ENCODE data around the gene AKR1C3. TPM values are rescaled to one million over a fixed set of nuclear protein-coding genes. Genes with fewer than 3 reads are reported as not detected.
"Not testable (repeated sequence)": the region's sequence is repeated elsewhere in the genome, so short reads cannot be mapped to it uniquely, and the experiment has no call there.

AKR1C3 gene
- polyA plus RNA-seq (2011; rRNA removed), result 0.26 and 0.43 TPM in 2 replicates
- 0.43 and 1.1 TPM in 2 replicates for polyA minus RNA-seq (2011; rRNA and poly(A)+ RNA removed)

DNA sequence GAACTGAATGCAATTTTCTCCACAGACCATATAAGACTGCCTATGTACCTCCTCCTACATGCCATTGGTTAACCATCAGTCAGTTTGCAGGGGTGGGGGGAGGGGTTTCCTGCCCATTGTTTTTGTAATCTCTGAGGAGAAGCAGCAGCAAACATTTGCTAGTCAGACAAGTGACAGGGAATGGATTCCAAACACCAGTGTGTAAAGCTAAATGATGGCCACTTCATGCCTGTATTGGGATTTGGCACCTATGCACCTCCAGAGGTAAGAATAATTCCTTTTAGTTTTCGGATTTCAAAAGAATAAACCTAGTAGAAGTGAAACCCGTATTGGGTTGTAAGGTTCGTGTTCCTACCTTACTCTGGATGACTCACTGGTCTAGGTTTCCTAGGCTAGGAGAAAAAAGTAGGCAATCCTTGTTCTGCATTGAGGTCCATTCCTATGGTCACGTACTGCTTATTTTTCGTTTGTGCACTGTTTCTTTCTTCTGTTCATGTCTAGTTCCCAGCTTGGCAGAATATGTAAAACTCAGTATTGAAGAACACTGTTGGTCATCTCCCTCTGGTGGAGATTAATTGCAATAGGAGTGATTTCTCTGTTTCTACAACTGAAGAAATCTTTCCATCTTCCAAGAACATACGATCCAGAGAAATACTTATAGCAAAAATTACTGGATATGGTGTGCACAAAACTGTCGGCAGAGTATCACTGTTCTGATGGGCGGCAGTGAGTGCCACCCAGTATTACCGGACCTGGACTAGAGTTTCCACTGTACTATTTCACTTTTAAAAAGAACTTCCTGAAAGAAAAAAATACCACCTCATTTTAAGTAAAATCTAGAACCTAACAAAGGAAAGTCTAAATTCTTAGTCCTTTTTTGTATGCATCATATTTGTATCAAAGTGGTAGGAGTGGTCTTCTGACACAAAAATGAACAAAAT is at the start of gene AKR1C3:
TSS of gene AKR1C3 (plus strand) at position 150 of the 941 bp plus-strand sequence. CDS start at position 181, 31 bp downstream.
- CTCF ChIA-PET, result interaction anchor here (0.6 to 14.6 kb wide), 8 partner anchors 17 to 289 kb away, joined by 3 to 172 read pairs (median 3); no protein-coding TSS in a partner anchor
- Histone ChIP-seq H3K4me3 (ENCODE audit: low read depth, low read length) (0 out of 2 replicates have a peak within 1 kb of the TSS, but pooled peaks have one; percentile 16), H3K27me3 (ENCODE audit: control insufficient read depth, insufficient read depth, low read length) (no peaks in the 10 kb centered on the region), H3K36me3 (ENCODE audit: control insufficient read depth, insufficient read depth, low read length) (no peaks in the 10 kb centered on the region)
- POLR2A ChIA-PET, result no interaction called here
- TF ChIP-seq CTCF (IDR thresholded peaks at IDR 0.05; ENCODE audit: insufficient read depth, low read depth, low read length), result peak; percentile 59
- DNase-seq (ENCODE audit: low read depth), result no peak

DNA sequence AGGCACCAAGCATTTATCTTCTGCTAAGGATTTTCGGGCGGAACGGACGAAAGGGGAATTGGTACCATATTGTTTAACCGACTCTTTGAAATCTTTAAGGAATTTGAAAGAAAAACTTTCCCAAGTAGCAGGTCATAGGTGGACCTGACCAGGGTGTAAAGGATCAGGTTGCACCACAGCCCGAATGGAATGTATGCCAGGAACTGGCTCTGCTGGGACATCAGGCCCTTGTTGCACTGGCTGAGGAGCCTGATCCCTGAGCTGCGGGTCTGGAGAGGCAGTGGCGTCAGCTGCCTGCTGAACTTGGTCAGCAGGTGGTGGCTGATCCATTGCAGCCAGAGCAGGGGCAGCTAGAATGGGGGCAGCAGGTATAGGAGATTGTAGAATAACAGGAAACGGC is 49.1 kb upstream of the AKR1C3 start:
- no peak overlapping the region for H3K4me3 ChIP-seq (ENCODE audit: low read depth, low read length)
- CTCF ChIA-PET, result no interaction called here
- no peak for TF ChIP-seq CTCF (IDR thresholded peaks at IDR 0.05; ENCODE audit: insufficient read depth, low read depth, low read length)
- no peaks in the 10 kb centered on the region for H3K36me3 ChIP-seq (ENCODE audit: control insufficient read depth, insufficient read depth, low read length)
- POLR2A ChIA-PET, result no interaction called here
- no peaks in the 10 kb centered on the region for H3K27me3 ChIP-seq (ENCODE audit: control insufficient read depth, insufficient read depth, low read length)
- DNase-seq (ENCODE audit: low read depth), result no peak

- CTCF ChIA-PET, result interaction anchor here (1.3 kb wide), 1 partner anchor 196 kb away, joined by 4 read pairs; no protein-coding TSS in a partner anchor
- DNase-seq (ENCODE audit: low read depth), result no peak
- Histone ChIP-seq H3K36me3 (ENCODE audit: control insufficient read depth, insufficient read depth, low read length) (no peaks in the 10 kb centered on the region), H3K4me3 (ENCODE audit: low read depth, low read length) (no peak overlapping the region), H3K27me3 (ENCODE audit: control insufficient read depth, insufficient read depth, low read length) (no peaks in the 10 kb centered on the region)
- TF ChIP-seq CTCF (IDR thresholded peaks at IDR 0.05; ENCODE audit: insufficient read depth, low read depth, low read length), result no peak
- POLR2A ChIA-PET, result no interaction called here
Measured at GRCh38 chr10:5046410-5046809, 47.8 kb upstream of the AKR1C3 start.

DNA sequence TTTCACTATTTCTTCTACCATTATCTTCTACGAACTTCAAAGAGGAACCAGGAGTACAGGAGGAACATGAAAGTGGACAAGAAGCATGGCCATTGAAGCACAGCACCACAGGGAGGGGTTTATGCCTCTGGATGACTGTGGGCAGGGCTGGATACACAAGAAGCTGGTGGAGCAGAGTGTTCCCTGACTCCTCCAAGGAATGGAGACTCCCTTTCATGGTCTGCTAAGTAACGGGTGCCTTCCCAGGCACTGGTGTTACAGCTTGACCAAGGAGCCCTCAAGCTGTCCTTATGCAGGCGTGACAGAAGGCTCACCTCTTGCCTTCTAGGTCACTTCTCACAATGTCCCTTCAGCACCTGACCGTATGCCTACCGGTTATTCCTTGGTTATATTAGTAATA is 47.2 kb upstream of the AKR1C3 start:
- H3K27me3 ChIP-seq (ENCODE audit: control insufficient read depth, insufficient read depth, low read length); H3K4me3 ChIP-seq (ENCODE audit: low read depth, low read length); POLR2A ChIA-PET; H3K36me3 ChIP-seq (ENCODE audit: control insufficient read depth, insufficient read depth, low read length); DNase-seq (ENCODE audit: low read depth): not testable (repeated sequence)
- CTCF ChIA-PET, result interaction anchor here (1.3 kb wide), 1 partner anchor 197 kb away, joined by 4 read pairs; no protein-coding TSS in a partner anchor

DNA sequence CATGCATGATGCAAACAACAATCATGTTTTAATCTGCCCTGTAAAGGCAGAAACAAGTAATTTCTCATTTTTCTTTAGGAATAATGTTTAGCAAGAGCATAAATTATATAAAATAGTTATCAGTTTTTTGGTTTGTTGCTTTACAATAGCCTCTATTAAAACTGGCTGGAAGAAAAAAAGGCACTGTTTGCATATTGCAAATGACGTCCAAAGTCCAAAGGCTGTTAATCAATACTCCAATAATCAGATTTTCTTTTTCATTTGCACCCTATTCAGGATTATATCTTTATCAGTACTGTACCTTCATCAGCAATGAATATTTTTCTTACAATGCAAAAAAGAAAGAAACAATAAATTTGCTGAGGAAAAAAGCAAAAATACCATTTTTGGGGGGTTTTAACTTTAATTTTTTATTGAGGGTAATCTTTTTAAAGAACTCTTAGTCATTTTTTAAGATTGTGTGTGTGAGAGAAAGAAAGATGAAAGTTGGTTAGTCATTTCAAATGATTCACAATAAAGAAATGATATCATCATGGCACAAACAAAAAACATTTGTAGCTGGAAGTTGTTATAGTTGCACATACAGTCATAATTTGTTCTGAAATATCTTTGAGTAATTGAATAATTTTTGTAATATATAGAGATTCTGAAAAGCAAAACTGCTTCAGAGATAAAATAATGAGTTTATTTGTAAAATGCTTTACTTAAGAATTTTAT is 46.1 kb upstream of the AKR1C3 start:
- Histone ChIP-seq H3K4me3 (ENCODE audit: low read depth, low read length) (no peak overlapping the region), H3K36me3 (ENCODE audit: control insufficient read depth, insufficient read depth, low read length) (no peaks in the 10 kb centered on the region), H3K27me3 (ENCODE audit: control insufficient read depth, insufficient read depth, low read length) (no peaks in the 10 kb centered on the region)
- CTCF ChIA-PET, result interaction anchor here (1.3 kb wide), 1 partner anchor 198 kb away, joined by 4 read pairs; no protein-coding TSS in a partner anchor
- TF ChIP-seq CTCF (IDR thresholded peaks at IDR 0.05; ENCODE audit: insufficient read depth, low read depth, low read length), result no peak
- POLR2A ChIA-PET, result no interaction called here
- DNase-seq (ENCODE audit: low read depth), result no peak

DNA sequence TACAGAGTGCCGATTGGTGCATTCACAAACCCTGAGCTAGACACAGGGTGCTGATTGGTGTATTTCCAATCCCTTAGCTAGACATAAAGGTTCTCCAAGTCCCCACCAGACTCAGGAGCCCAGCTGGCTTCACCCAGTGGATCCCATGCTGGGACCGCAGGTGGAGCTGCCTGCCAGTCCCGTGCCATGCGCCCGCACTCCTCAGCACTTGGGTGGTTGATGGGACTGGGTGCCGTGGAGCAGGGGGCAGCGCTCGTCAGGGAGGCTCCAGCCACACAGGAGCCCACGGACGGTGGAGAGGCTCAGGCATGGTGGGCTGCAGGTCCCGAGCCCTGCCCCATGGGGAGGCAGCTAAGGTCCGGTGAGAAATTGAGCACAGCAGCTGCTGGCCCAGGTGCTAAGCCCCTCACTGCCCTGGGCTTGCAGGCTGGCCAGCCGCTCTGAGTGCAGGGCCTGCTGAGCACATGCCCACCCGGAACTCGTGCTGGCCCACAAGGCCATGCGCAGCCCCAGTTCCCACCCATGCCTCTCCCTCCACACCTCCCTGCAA is 41.2 kb upstream of the AKR1C3 start:
- H3K4me3 ChIP-seq (ENCODE audit: low read depth, low read length); POLR2A ChIA-PET; H3K36me3 ChIP-seq (ENCODE audit: control insufficient read depth, insufficient read depth, low read length); DNase-seq (ENCODE audit: low read depth); H3K27me3 ChIP-seq (ENCODE audit: control insufficient read depth, insufficient read depth, low read length): not testable (repeated sequence)
- CTCF ChIA-PET, result interaction anchor here (1.2 kb wide), 1 partner anchor 203 kb away, joined by 3 read pairs; no protein-coding TSS in a partner anchor

DNA sequence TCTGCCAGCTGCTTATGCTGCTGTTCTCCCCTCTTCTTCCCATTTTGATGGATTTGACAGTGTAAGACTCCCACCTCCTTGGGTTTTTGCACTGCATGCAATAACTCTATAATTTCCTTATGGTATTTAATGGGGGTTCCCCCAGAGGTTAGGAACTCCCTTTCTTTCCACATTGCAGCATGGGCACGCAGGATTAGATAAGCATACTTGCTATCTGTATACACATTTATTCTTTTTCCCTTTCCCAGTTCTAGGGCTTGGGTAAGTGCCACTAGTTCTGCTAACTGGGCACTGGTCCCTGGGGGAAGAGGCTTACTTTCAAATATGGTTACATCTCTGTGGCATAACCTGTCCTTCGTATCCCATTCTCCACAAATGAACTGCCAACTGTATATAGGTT is 39.4 kb upstream of the AKR1C3 start:
- CTCF ChIA-PET, POLR2A ChIA-PET: not testable (repeated sequence)

DNA sequence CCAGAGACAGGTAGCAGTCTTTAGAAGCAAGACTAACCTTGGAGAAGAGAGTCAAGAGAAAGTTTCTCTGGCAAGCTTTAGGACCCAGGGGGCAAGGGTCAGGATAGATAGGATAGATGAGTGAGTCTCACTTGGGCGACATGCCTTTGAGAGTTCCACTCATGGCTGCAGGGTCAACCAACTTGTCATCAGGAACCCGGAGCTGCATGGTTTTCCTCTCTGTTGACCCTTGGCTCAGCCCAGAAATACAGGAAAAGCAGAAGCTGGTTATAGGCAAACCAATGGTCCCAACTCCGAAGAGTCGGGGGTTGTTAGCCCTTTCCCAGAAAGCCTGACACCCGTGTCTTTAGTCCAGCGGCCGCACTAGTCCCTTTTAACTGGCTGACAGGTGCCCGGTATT is 34.9 kb upstream of the AKR1C3 start:
- POLR2A ChIA-PET; H3K36me3 ChIP-seq (ENCODE audit: control insufficient read depth, insufficient read depth, low read length); CTCF ChIA-PET; DNase-seq (ENCODE audit: low read depth); H3K27me3 ChIP-seq (ENCODE audit: control insufficient read depth, insufficient read depth, low read length); H3K4me3 ChIP-seq (ENCODE audit: low read depth, low read length): not testable (repeated sequence)

More for the DNA sequence above, 39.4 kb upstream of the AKR1C3 start:
- not testable (repeated sequence) for H3K36me3 ChIP-seq (ENCODE audit: control insufficient read depth, insufficient read depth, low read length); DNase-seq (ENCODE audit: low read depth); H3K27me3 ChIP-seq (ENCODE audit: control insufficient read depth, insufficient read depth, low read length); H3K4me3 ChIP-seq (ENCODE audit: low read depth, low read length)

All from BJ (cell line).